ENCODE results near the gene VPS51.
A peak's percentile ranks its signal among the peaks of the same experiment; 100 is the strongest.

VPS51 gene

DNA sequence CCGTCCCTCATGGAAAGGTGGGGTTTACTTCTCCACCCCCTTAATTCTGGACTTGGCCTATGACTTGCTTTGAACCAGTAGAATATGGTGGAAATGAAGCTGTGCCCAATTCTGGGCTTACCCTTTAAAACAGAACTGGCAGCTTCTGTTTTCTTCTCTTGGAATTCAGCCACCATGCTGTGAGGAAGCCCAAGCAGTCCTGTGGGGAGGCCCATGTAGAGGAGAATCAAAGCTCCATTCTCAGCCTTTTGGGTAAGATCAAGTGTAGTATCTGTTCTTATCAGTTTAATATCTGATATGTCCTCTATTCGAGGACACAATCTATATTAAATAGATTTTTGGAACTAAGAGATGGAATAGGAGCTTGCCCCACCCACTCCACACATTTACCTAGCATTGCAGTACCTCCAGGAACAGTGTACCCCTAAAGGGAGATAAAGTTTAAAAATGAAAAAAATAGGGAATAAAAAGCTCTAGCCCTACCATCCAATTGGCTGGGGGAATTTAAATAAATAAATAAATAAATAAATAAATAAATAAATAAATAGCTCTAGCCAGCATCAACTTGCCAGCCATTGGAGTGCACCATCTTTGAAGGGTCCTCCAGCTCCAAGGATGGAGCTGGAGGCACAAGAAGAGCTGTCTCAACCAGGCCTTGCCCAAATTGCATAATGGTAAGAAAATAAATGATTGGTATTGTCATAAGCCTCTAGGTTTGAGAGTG lies 51.5 kb downstream of the VPS51 start:
- TF ChIP-seq, protein P1, sequence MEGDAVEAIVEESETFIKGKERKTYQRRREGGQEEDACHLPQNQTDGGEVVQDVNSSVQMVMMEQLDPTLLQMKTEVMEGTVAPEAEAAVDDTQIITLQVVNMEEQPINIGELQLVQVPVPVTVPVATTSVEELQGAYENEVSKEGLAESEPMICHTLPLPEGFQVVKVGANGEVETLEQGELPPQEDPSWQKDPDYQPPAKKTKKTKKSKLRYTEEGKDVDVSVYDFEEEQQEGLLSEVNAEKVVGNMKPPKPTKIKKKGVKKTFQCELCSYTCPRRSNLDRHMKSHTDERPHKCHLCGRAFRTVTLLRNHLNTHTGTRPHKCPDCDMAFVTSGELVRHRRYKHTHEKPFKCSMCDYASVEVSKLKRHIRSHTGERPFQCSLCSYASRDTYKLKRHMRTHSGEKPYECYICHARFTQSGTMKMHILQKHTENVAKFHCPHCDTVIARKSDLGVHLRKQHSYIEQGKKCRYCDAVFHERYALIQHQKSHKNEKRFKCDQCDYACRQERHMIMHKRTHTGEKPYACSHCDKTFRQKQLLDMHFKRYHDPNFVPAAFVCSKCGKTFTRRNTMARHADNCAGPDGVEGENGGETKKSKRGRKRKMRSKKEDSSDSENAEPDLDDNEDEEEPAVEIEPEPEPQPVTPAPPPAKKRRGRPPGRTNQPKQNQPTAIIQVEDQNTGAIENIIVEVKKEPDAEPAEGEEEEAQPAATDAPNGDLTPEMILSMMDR (conservative IDR thresholded peaks at IDR 0.05) = no peak
- no peak for TF ChIP-seq ZFX (IDR thresholded peaks at IDR 0.05)

GRCh38 chr11:65148657-65149056 lies 52.6 kb downstream of the VPS51 start:
- no peak overlapping the region for H3K27ac ChIP-seq
- no peak for TF ChIP-seq ZFX (IDR thresholded peaks at IDR 0.05)
- TF ChIP-seq, protein P1 (conservative IDR thresholded peaks at IDR 0.05) = no peak

More for the DNA sequence above, 51.5 kb downstream of the VPS51 start:
- H3K27ac ChIP-seq = no peak overlapping the region

DNA sequence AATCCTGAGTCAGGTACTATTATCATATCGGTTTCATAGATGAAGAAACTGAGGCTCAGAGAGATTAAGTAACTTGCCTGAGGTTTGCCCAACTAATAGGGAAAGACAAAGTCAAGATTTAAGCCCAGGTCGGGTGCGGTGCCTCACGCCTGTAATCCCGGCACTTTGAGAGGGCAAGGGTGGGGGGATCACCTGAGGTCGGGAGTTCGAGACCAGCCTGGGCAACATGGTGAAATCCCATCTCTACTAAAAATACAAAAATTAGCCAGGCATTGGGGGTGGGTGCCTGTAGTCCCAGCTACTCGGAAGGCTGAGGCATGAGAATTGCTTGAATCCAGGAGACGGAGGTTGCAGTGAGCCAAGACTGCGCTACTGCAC lies 54.1 kb downstream of the VPS51 start:
- peak overlapping the region; percentile 4; the same call in 1 of the 2 replicates for H3K27ac ChIP-seq

- H3K27ac ChIP-seq = peak overlapping the region; percentile 4
- TF ChIP-seq ZFX (IDR thresholded peaks at IDR 0.05) = no peak
- TF ChIP-seq, protein P1 (conservative IDR thresholded peaks at IDR 0.05) = no peak
These were observed 54.7 kb downstream of the VPS51 start for GRCh38 chr11:65150509-65151299.

GRCh38 chr11:65151331-65151899 lies 55.4 kb downstream of the VPS51 start:
- TF ChIP-seq ZFX (IDR thresholded peaks at IDR 0.05) = no peak
- TF ChIP-seq, protein P1 (conservative IDR thresholded peaks at IDR 0.05) = no peak
- no peak overlapping the region for H3K27ac ChIP-seq

GRCh38 chr11:65152122-65152521 lies 56.1 kb downstream of the VPS51 start:
- H3K27ac ChIP-seq = no peak overlapping the region
- TF ChIP-seq ZFX (IDR thresholded peaks at IDR 0.05) = no peak
- TF ChIP-seq, protein P1 (conservative IDR thresholded peaks at IDR 0.05) = no peak

DNA sequence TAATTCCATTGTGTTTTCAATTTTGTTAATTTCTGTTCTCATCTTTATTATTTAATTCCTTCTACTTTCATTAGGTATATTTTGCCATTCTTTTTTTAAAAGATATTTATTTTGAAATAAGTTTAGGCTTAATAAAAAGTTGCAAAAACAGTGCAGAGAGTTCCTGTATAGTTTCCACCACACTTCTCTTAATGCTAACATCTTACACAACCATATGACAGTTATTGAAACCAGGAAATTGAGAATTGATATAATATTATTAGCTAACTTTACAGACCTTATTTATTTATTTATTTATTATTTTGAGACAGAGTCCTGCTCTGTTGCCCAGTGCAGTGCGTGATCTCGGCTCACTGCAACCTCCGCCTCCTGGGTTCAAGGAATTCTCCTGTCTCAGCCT lies 60.2 kb downstream of the VPS51 start:
- TF ChIP-seq, protein P1 (conservative IDR thresholded peaks at IDR 0.05) = no peak
- no peak for TF ChIP-seq ZFX (IDR thresholded peaks at IDR 0.05)
- H3K27ac ChIP-seq = no peak overlapping the region
